CD4-positive, alpha-beta T cell treated with Interleukin-12 subunit alpha and Interleukin-12 subunit beta, for 1 hour (primary cell): ENCODE measurements around the gene CYBRD1.
A peak's percentile ranks its signal among the peaks of the same experiment; 100 is the strongest.
"Not testable (repeated sequence)": the region's sequence is repeated elsewhere in the genome, so short reads cannot be mapped to it uniquely, and the experiment has no call there.

ENCODE experiments used
- DNase-seq: peaks from one replicate; pipeline ENCODE4 v3.0.0-alpha.2; 2020

The CYBRD1 gene

GRCh38 chr2:171516793-171517192 lies 5.5 kb upstream of the CYBRD1 start:
- DNase-seq, result no peak

- no peak for DNase-seq
These were observed 1.8 kb upstream of the CYBRD1 start for GRCh38 chr2:171520471-171520870.

GRCh38 chr2:171521361-171522051 lies 768 bp upstream of the CYBRD1 start:
- DNase-seq, result no peak

GRCh38 chr2:171522788-171523087 lies 464 bp downstream of the CYBRD1 start:
- DNase-seq, result no peak

GRCh38 chr2:171523088-171524017 lies 1.1 kb downstream of the CYBRD1 start:
- no peak for DNase-seq

GRCh38 chr2:171524018-171524401 lies 1.7 kb downstream of the CYBRD1 start:
- no peak for DNase-seq

- DNase-seq, result no peak
These were observed 7.6 kb downstream of the CYBRD1 start for GRCh38 chr2:171529914-171530313.

GRCh38 chr2:171530378-171530777 lies 8.1 kb downstream of the CYBRD1 start:
- DNase-seq, result no peak

GRCh38 chr2:171530859-171531258 lies 8.6 kb downstream of the CYBRD1 start:
- DNase-seq, result not testable (repeated sequence)

- DNase-seq, result no peak
These were observed 9.0 kb downstream of the CYBRD1 start for GRCh38 chr2:171531291-171531690.

- no peak for DNase-seq
These were observed 9.7 kb downstream of the CYBRD1 start for GRCh38 chr2:171531836-171532450.

- no peak for DNase-seq
These were observed 11.1 kb downstream of the CYBRD1 start for GRCh38 chr2:171533331-171533730.

GRCh38 chr2:171535528-171535927 lies 13.3 kb downstream of the CYBRD1 start:
- not testable (repeated sequence) for DNase-seq

- no peak for DNase-seq
These were observed 18.2 kb downstream of the CYBRD1 start for GRCh38 chr2:171540437-171540836.

GRCh38 chr2:171541202-171541887 lies 19.1 kb downstream of the CYBRD1 start:
- no peak for DNase-seq

- no peak for DNase-seq
These were observed 22.8 kb downstream of the CYBRD1 start for GRCh38 chr2:171545086-171545485.

- no peak for DNase-seq
These were observed 25.0 kb downstream of the CYBRD1 start for GRCh38 chr2:171547256-171547655.

GRCh38 chr2:171547720-171548119 lies 25.4 kb downstream of the CYBRD1 start:
- no peak for DNase-seq

GRCh38 chr2:171550613-171551012 lies 28.3 kb downstream of the CYBRD1 start:
- DNase-seq, result no peak

GRCh38 chr2:171551836-171552235 lies 29.6 kb downstream of the CYBRD1 start:
- no peak for DNase-seq

GRCh38 chr2:171553236-171553635 lies 31.0 kb downstream of the CYBRD1 start:
- DNase-seq, result no peak

- peak; percentile 27 for DNase-seq
These were observed 31.6 kb downstream of the CYBRD1 start for GRCh38 chr2:171553858-171554257.

- no peak for DNase-seq
These were observed 32.8 kb downstream of the CYBRD1 start for GRCh38 chr2:171554991-171555615.
